B cell (primary cell): Measurements from ENCODE around the gene SMIM35. TPM values are rescaled to one million over a fixed set of nuclear protein-coding genes. Genes with fewer than 3 reads are reported as not detected.

Experiments used
- ATAC-seq: fragments of 200-7000 bp; cut with Tn5 transposase; one replicate; pipeline ENCODE4 v1.10.0; 2021; ENCODE audit warnings: low read depth, mild to moderate bottlenecking, moderate number of reproducible peaks, moderate library complexity
- CTCF ChIA-PET: fragments of 350-600 bp; sonication (Branson Sonifier 250); formaldehyde crosslinking; loops from one replicate; lab custom pipeline; 2021; ENCODE audit warnings: antibody characterized with exemption, inconsistent platforms; lab: Charles Lee
- POLR2A ChIA-PET: fragments of 350-600 bp; sonication (Branson Sonifier 250); formaldehyde crosslinking; loops from one replicate; lab custom pipeline; 2021; ENCODE audit warnings: antibody characterized with exemption; lab: Charles Lee
- DNase-seq: peaks from one replicate; pipeline ENCODE4 v3.0.0; 2013
- H2AFZ ChIP-seq: 2 replicates; pipeline ENCODE4 v1.6.1; 2012; ENCODE audit warnings: mild to moderate bottlenecking, low read depth, low read length; ENCODE audit not compliant: insufficient read depth, poor library complexity, severe bottlenecking
- H3K27ac ChIP-seq, 2 donors: 1 replicate in 1 of 2; 2 replicates in 1 of 2; pipeline ENCODE4 v1.5.1; 2012 to 2013; ENCODE audit warnings: low read length in 2 of 2, mild to moderate bottlenecking in 2 of 2, moderate library complexity in 1 of 2
- H3K27me3 ChIP-seq, 4 experiments: fragments of 200-600 bp in 1 of 4; sonication (generic) in 1 of 4; replicated peaks in 1 of 4; 1 replicate in 2 of 4; 2 replicates in 2 of 4; pipeline versions ENCODE4 v1.6.1 to v1.7.0; 2013 to 2016; ENCODE audit warnings: low read length in 3 of 4, mild to moderate bottlenecking in 2 of 4, mixed read lengths in 1 of 4, moderate library complexity in 1 of 4; ENCODE audit not compliant: insufficient read depth in 4 of 4, control insufficient read depth in 3 of 4; ENCODE audit errors: control extremely low read depth in 1 of 4
- H3K36me3 ChIP-seq, 2 experiments: replicated peaks in 1 of 2; 1 replicate in 1 of 2; 2 replicates in 1 of 2; pipeline versions ENCODE4 v1.6.1 to v1.7.1; 2013; ENCODE audit warnings: low read length in 1 of 2; ENCODE audit not compliant: insufficient read depth in 2 of 2, control insufficient read depth in 1 of 2; ENCODE audit errors: control extremely low read depth in 1 of 2, extremely low read depth in 1 of 2
- H3K4me1 ChIP-seq, 2 donors: fragments of 200-600 bp in 1 of 2; sonication (generic) in 1 of 2; 1 replicate in 1 of 2; 2 replicates in 1 of 2; pipeline versions ENCODE4 v1.5.1 to v1.6.1; 2013 to 2017; ENCODE audit warnings: low read length in 2 of 2; ENCODE audit not compliant: control insufficient read depth in 2 of 2, insufficient read depth in 2 of 2
- H3K4me2 ChIP-seq: replicated peaks from 2 replicates; pipeline ENCODE3; 2012; ENCODE audit warnings: mild to moderate bottlenecking, low read depth, low read length; ENCODE audit not compliant: poor library complexity, severe bottlenecking
- H3K4me3 ChIP-seq, 5 experiments: fragments of 200-600 bp in 1 of 5; sonication (generic) in 1 of 5; 1 replicate in 3 of 5; 2 replicates in 2 of 5; pipeline versions ENCODE4 v1.5.1 to v1.7.0; 2011 to 2016; ENCODE audit warnings: low read length in 4 of 5, mild to moderate bottlenecking in 4 of 5, low read depth in 2 of 5, control low read depth in 1 of 5, moderate library complexity in 1 of 5; ENCODE audit not compliant: insufficient read depth in 1 of 5; ENCODE audit errors: control extremely low read depth in 1 of 5, extremely low read depth in 1 of 5
- H3K79me2 ChIP-seq: fragments of 200-600 bp; sonication (generic); one replicate; pipeline ENCODE4 v1.6.0; 2016; ENCODE audit warnings: low read length; ENCODE audit not compliant: control insufficient read depth, insufficient read depth
- H3K9ac ChIP-seq: fragments of 200-600 bp; sonication (generic); 2 replicates; pipeline ENCODE4 v1.6.1; 2017; ENCODE audit warnings: mild to moderate bottlenecking, low read length, moderate library complexity
- H3K9me3 ChIP-seq, 3 donors: one replicate each; pipeline versions ENCODE4 v1.6.1 to v1.7.1; 2013; ENCODE audit warnings: low read length in 2 of 3; ENCODE audit not compliant: control insufficient read depth in 2 of 3, insufficient read depth in 1 of 3; ENCODE audit errors: control extremely low read depth in 1 of 3
- H4K20me1 ChIP-seq: 2 replicates; pipeline ENCODE4 v1.6.0; 2012; ENCODE audit warnings: mild to moderate bottlenecking, low read length; ENCODE audit not compliant: insufficient read depth, control insufficient read depth, poor library complexity, severe bottlenecking
- H3K27ac Mint-ChIP-seq: one replicate; pipeline ENCODE4 v1.8.0; 2021; ENCODE audit warnings: mixed read lengths
- H3K27me3 Mint-ChIP-seq: one replicate; pipeline ENCODE4 v1.8.0; 2021; ENCODE audit warnings: mixed read lengths
- H3K4me1 Mint-ChIP-seq: one replicate; pipeline ENCODE4 v1.8.0; 2021; ENCODE audit warnings: mixed read lengths
- H3K4me3 Mint-ChIP-seq: one replicate; pipeline ENCODE4 v1.8.0; 2021; ENCODE audit warnings: mixed read lengths
- H3K9me3 Mint-ChIP-seq: one replicate; pipeline ENCODE4 v1.8.0; 2022; ENCODE audit warnings: mixed read lengths; ENCODE audit not compliant: insufficient read depth
- CTCF ChIP-seq: fragments of 200-600 bp; IDR thresholded peaks from one replicate; pipeline ENCODE4 v1.8.0; 2022; ENCODE audit warnings: antibody characterized with exemption, mild to moderate bottlenecking
- EZH2 ChIP-seq: IDR thresholded peaks from 2 replicates; pipeline ENCODE4 v1.6.1; 2012; ENCODE audit warnings: borderline replicate concordance, low read depth, mild to moderate bottlenecking, moderate library complexity, low read length; ENCODE audit not compliant: insufficient read depth, poor library complexity, severe bottlenecking
- WGBS: methylation state at CpG from one replicate; pipeline ENCODE4 v1.1.5; 2013; ENCODE audit warnings: missing lambda C conversion rate; ENCODE audit not compliant: insufficient coverage; 5-methylcytosine and 5-hydroxymethylcytosine counted together
- intact Hi-C: fragments of 100-400 bp; cut with micrococcal nuclease; formaldehyde crosslinking; loops from one replicate; pipeline ENCODE4 v1.10.0; 2022
- polyA plus RNA-seq: library from polyadenylated mRNA; depleted of rRNA; stranded (reverse); fragments of >200 nt; gene quantifications from 2 replicates; pipeline ENCODE4 v1.2.3, GENCODE V29; 2012
- total RNA-seq, 2 donors: library from RNA; stranded (reverse); fragments of 120-200 nt in 1 of 2; gene quantifications; 1 replicate in 1 of 2; 2 replicates in 1 of 2; pipeline versions ENCODE4 v1.2.3 to v1.2.4, GENCODE V29; 2013 to 2022

The SMIM35 gene
- total and polyA plus RNA-seq, 2 donors (not counting 1 experiment from before 2014, with no cell fraction given) = 1.3 to 4.5 TPM

GRCh38 chr11:118051611-118052461, 34.9 kb downstream of the SMIM35 start:
- WGBS = 72% methylated on average over 6 of the region's 16 CpGs
- Histone ChIP-seq H3K4me3 (no peak overlapping the region), H3K4me2 (peak overlapping the region; percentile 63), H3K9me3 (no peaks in the 10 kb centered on the region), H3K27ac (peak overlapping the region in 1 of 2 donors; percentile 35), H3K9ac (peak overlapping the region; percentile 20), H2AFZ (peak overlapping the region; percentile 56), H3K79me2 (no peaks in the 10 kb centered on the region), H3K36me3 (no peaks in the 10 kb centered on the region), H3K27me3 (no peaks in the 10 kb centered on the region), H4K20me1 (no peaks in the 10 kb centered on the region), H3K4me1 (peaks cover 32 to 34% of the 10 kb centered on the region in 2 donors)
- TF ChIP-seq EZH2 (no peak), CTCF (no peak)
- peak; percentile 87 for ATAC-seq
- H3K27me3 Mint-ChIP-seq = peaks cover 8% of the 10 kb centered on the region
- H3K4me3 Mint-ChIP-seq = peak overlapping the region; percentile 42
- intact Hi-C loops = loop anchor here (1.0 kb wide), 1 partner anchor 41 kb away; no protein-coding TSS in a partner anchor
- peaks cover 39% of the 10 kb centered on the region for H3K4me1 Mint-ChIP-seq
- ChIA-PET CTCF (interaction anchor here (0.8 to 13.0 kb wide), 30 partner anchors 10 to 626 kb away, joined by 3 to 495 read pairs (median 16); partner anchors contain the start of genes FXYD2 and IL10RA), POLR2A (interaction anchor here (0.7 to 3.7 kb wide), 12 partner anchors 42 to 208 kb away, joined by 3 to 54 read pairs (median 4); partner anchors contain the start of gene IL10RA)
- peak overlapping the region; percentile 88 for H3K27ac Mint-ChIP-seq
- no peaks in the 10 kb centered on the region for H3K9me3 Mint-ChIP-seq
- peak; percentile 38 for DNase-seq
